K562 (cell line): ENCODE data around the gene TCF4. TPM values are rescaled to one million over a fixed set of nuclear protein-coding genes. Genes with fewer than 3 reads are reported as not detected.
A peak's percentile ranks its signal among the peaks of the same experiment; 100 is the strongest.

Experiments
- ATAC-seq: fragments of 200-7000 bp; cut with Tn5 transposase; 3 replicates; pipeline ENCODE4 v1.9.1; 2020; ENCODE audit warnings: moderate library complexity
- BruUV-seq: library from RNA; stranded (reverse); fragments of 400-500 nt; replicated peaks from 2 replicates; lab custom pipeline; 2021; lab: Mats Ljungman, UMichigan
- CTCF ChIA-PET: fragments of 300-600 bp; formaldehyde crosslinking; extraction: SDS; loops from one replicate; lab custom pipeline; 2021; ENCODE audit warnings: low intra/inter-chr PET ratio; lab: Yijun Ruan, JAX
- POLR2A ChIA-PET: fragments of 300-600, 350-650 bp; sonication (Branson Sonifier 250); formaldehyde crosslinking; extraction: SDS; loops from one replicate; lab custom pipeline; 2021; ENCODE audit warnings: antibody characterized with exemption, inconsistent platforms; lab: Yijun Ruan, JAX
- DNase-seq, 4 experiments: peaks; one replicate each; pipeline versions ENCODE4 v3.0.0 to v3.0.0-alpha.2; 2011 to 2018; ENCODE audit warnings: low spot score in 3 of 4, mixed read lengths in 3 of 4; ENCODE audit errors: extremely low read depth in 1 of 4
- FAIRE-seq: peaks from 2 replicates; lab custom pipeline; 2011; peaks lifted over from hg19 to GRCh38; lab: Jason Lieb, UNC
- H2AFZ ChIP-seq: 2 replicates; pipeline ENCODE4 v1.6.0; 2011; ENCODE audit warnings: low read depth, low read length, control low read depth, inconsistent platforms
- H3K27ac ChIP-seq: fragments of 200-600 bp; 3 replicates; pipeline ENCODE4 v1.8.0; 2011; ENCODE audit warnings: low read depth, mild to moderate bottlenecking, control low read depth, inconsistent platforms, low read length, moderate library complexity, mixed read lengths; ENCODE audit errors: extremely low read depth
- H3K27me3 ChIP-seq, 2 experiments: fragments of 300-600 bp in 1 of 2; 2 replicates in 1 of 2; 3 replicates in 1 of 2; pipeline versions ENCODE4 v1.6.0 to v1.8.0; 2011; ENCODE audit warnings: inconsistent platforms in 2 of 2, low read length in 2 of 2, mild to moderate bottlenecking in 1 of 2, mixed read lengths in 1 of 2, moderate library complexity in 1 of 2; ENCODE audit not compliant: control insufficient read depth in 2 of 2, insufficient read depth in 2 of 2
- H3K36me3 ChIP-seq: fragments of 300-600 bp; 3 replicates; pipeline ENCODE4 v1.8.0; 2011; ENCODE audit warnings: mild to moderate bottlenecking, low read length, inconsistent platforms; ENCODE audit not compliant: control insufficient read depth, insufficient read depth
- H3K4me1 ChIP-seq, 2 experiments: fragments of 200-600 bp in 1 of 2; replicated peaks in 1 of 2; 2 replicates in 1 of 2; 3 replicates in 1 of 2; pipeline versions ENCODE4 v1.5.1 to v1.8.0; 2011; ENCODE audit warnings: inconsistent platforms in 2 of 2, low read length in 2 of 2, mild to moderate bottlenecking in 1 of 2, mixed read lengths in 1 of 2, moderate library complexity in 1 of 2; ENCODE audit not compliant: control insufficient read depth in 2 of 2, insufficient read depth in 2 of 2
- H3K4me2 ChIP-seq: 2 replicates; pipeline ENCODE4 v1.6.1; 2011; ENCODE audit warnings: low read length, control low read depth, inconsistent platforms, mixed read lengths; ENCODE audit not compliant: insufficient read depth
- H3K4me3 ChIP-seq: fragments of 200-600 bp; sonication (generic), shearing (Covaris generic); 2 replicates; pipeline ENCODE4 v1.5.1; 2016; ENCODE audit warnings: control low read depth, inconsistent platforms
- H3K79me2 ChIP-seq: fragments of 200-600 bp; 3 replicates; pipeline ENCODE4 v1.8.0; 2011; ENCODE audit warnings: low read length, inconsistent platforms; ENCODE audit not compliant: control insufficient read depth, insufficient read depth
- H3K9ac ChIP-seq, 2 experiments: 2 replicates each; pipeline versions ENCODE4 v1.6.0 to v1.6.1; 2011; ENCODE audit warnings: low read depth in 2 of 2, low read length in 2 of 2, control low read depth in 1 of 2, inconsistent platforms in 1 of 2, mild to moderate bottlenecking in 1 of 2, mixed read lengths in 1 of 2; ENCODE audit not compliant: insufficient read depth in 1 of 2
- H3K9me1 ChIP-seq: one replicate; pipeline ENCODE4 v1.6.0; 2011; ENCODE audit warnings: inconsistent platforms, mild to moderate bottlenecking, low read length, moderate library complexity; ENCODE audit not compliant: control insufficient read depth, insufficient read depth
- H3K9me3 ChIP-seq: replicated peaks from 2 replicates; pipeline ENCODE4 v1.5.1; 2011; ENCODE audit warnings: low read depth, low read length, inconsistent platforms; ENCODE audit not compliant: control insufficient read depth, insufficient read depth
- H4K20me1 ChIP-seq: replicated peaks from 2 replicates; pipeline ENCODE4 v1.6.1; 2011; ENCODE audit warnings: low read length, inconsistent platforms, mixed read lengths; ENCODE audit not compliant: control insufficient read depth, insufficient read depth
- BACH1 ChIP-seq: fragments of 200-800 bp; sonication (Bioruptor generic); IDR thresholded peaks from 2 replicates; pipeline ENCODE4 v1.6.1; 2016; ENCODE audit warnings: missing genetic modification characterization, missing compliant biosample characterization
- CBX1 ChIP-seq: sonication (generic); IDR thresholded peaks from 2 replicates; pipeline ENCODE4 v1.6.1; 2016; ENCODE audit warnings: antibody characterized with exemption, low read depth, mild to moderate bottlenecking
- FOXJ2 ChIP-seq: fragments of 200-800 bp; sonication (Bioruptor generic); IDR thresholded peaks from 2 replicates; pipeline ENCODE4 v1.6.1; 2016; ENCODE audit warnings: missing genetic modification characterization, missing compliant biosample characterization
- FOXK1 ChIP-seq: sonication (generic); formaldehyde crosslinking; IDR thresholded peaks from 2 replicates; pipeline ENCODE4 v1.8.0; 2022; ENCODE audit warnings: missing genetic modification reagents, mild to moderate bottlenecking, borderline replicate concordance
- NFIC ChIP-seq: fragments of 450-650 bp; IDR thresholded peaks from 2 replicates; pipeline ENCODE4 v1.6.1; 2017; ENCODE audit warnings: mild to moderate bottlenecking, inconsistent platforms
- NFXL1 ChIP-seq: fragments of 450-650 bp; formaldehyde crosslinking; IDR thresholded peaks from 2 replicates; pipeline ENCODE4 v1.4.0; 2021; ENCODE audit warnings: mild to moderate bottlenecking
- NR3C1 ChIP-seq: sonication (generic); formaldehyde crosslinking; IDR thresholded peaks from 2 replicates; pipeline ENCODE4 v1.8.1; 2022; ENCODE audit warnings: missing genetic modification reagents
- NUFIP1 ChIP-seq: fragments of 450-650 bp; IDR thresholded peaks from 2 replicates; pipeline ENCODE4 v1.6.1; 2018; ENCODE audit not compliant: partially characterized antibody
- PTRF ChIP-seq: fragments of 450-650 bp; IDR thresholded peaks from 2 replicates; pipeline ENCODE4 v1.6.1; 2016; ENCODE audit warnings: mild to moderate bottlenecking, missing genetic modification characterization, missing compliant biosample characterization
- RFX5 ChIP-seq: IDR thresholded peaks from 2 replicates; pipeline ENCODE4 v1.6.1; 2011; ENCODE audit warnings: low read depth, mild to moderate bottlenecking, improper control_type of control experiment, low read length
- STAT5A ChIP-seq: IDR thresholded peaks from 2 replicates; pipeline ENCODE4 v1.6.1; 2012; ENCODE audit warnings: low read length, inconsistent platforms, borderline replicate concordance
- TBP ChIP-seq: optimal IDR thresholded peaks from 2 replicates; pipeline ENCODE3; 2011; ENCODE audit warnings: low read depth, low read length, improper control_type of control experiment
- YY1 ChIP-seq, 3 experiments: IDR thresholded peaks; 2 replicates each; pipeline ENCODE4 v1.6.1; 2011; ENCODE audit warnings: low read length in 2 of 3, mild to moderate bottlenecking in 2 of 3, moderate library complexity in 2 of 3, borderline replicate concordance in 1 of 3, control low read depth in 1 of 3, low read depth in 1 of 3; ENCODE audit not compliant: insufficient read depth in 3 of 3, insufficient replicate concordance in 2 of 3, control insufficient read depth in 1 of 3, insufficient read length in 1 of 3; ENCODE audit errors: extremely low read depth in 1 of 3
- ZC3H8 ChIP-seq: fragments of 450-650 bp; IDR thresholded peaks from 2 replicates; pipeline ENCODE4 v1.6.1; 2017
- ZFP1 ChIP-seq: fragments of 450-650 bp; formaldehyde crosslinking; IDR thresholded peaks from 2 replicates; pipeline ENCODE4 v1.4.0; 2020; ENCODE audit warnings: mild to moderate bottlenecking, mixed read lengths
- ZNF695 ChIP-seq: fragments of 450-650 bp; formaldehyde crosslinking; IDR thresholded peaks from 2 replicates; pipeline ENCODE4 v1.4.0; 2020; ENCODE audit warnings: mild to moderate bottlenecking, moderate library complexity
- ZZZ3 ChIP-seq: fragments of 450-650 bp; IDR thresholded peaks from 2 replicates; pipeline ENCODE4 v1.6.1; 2016; ENCODE audit warnings: antibody characterized with exemption, mild to moderate bottlenecking, moderate library complexity
- WGBS: fragments of 100-300 bp; shearing (Covaris generic); methylation state at CpG from one replicate; pipeline ENCODE4 v1.1.6; 2016; ENCODE audit warnings: low coverage, mixed read lengths; ENCODE audit not compliant: insufficient coverage; ENCODE audit errors: missing lambda C conversion rate; 5-methylcytosine and 5-hydroxymethylcytosine counted together
- in situ Hi-C: fragments of 300-500 bp; cut with MboI; formaldehyde crosslinking; loops from 4 replicates; pipeline ENCODE4 v1.15.0; 2018; ENCODE audit warnings: inconsistent platforms, mixed read lengths
- intact Hi-C: fragments of 100-400 bp; cut with micrococcal nuclease; formaldehyde crosslinking; loops from 2 replicates; pipeline ENCODE4 v1.14.2; 2022
- polyA plus RNA-seq, 8 experiments: library from polyadenylated mRNA; depleted of rRNA in 4 of 8; stranded (reverse) in 5 of 8; unstranded in 3 of 8; fragments of >200 nt; fragmentation: Nextera tagmentation in 2 of 8; fragmentation: Illumina TruSeq in 1 of 8; extraction: Ambion mirVana in 2 of 8; extraction: Trizol in 1 of 8; gene quantifications; 2 replicates each; pipeline versions ENCODE4 v1.2.1 to v1.2.3, GENCODE V29; 2011 to 2014; ENCODE audit warnings: inconsistent platforms in 1 of 8, missing spikeins in 1 of 8
- total RNA-seq, 7 experiments: library from RNA; depleted of rRNA in 6 of 7; stranded (reverse); fragments of >200 nt in 6 of 7; fragmentation: Illumina TruSeq in 2 of 7; extraction: Trizol in 2 of 7; gene quantifications; 2 replicates each; pipeline versions ENCODE4 v1.2.1 to v1.2.3, GENCODE V29; 2011 to 2021; ENCODE audit warnings: low replicate concordance in 1 of 7
- TF ChIP-seq, protein P1 (sequence below): sonication (generic); formaldehyde crosslinking; IDR thresholded peaks from 2 replicates; pipeline ENCODE4 v1.8.1; 2023; ENCODE audit warnings: mild to moderate bottlenecking, missing genetic modification reagents
- TF ChIP-seq, protein P2 (sequence below), 2 experiments: fragments of 450-650 bp in 1 of 2; sonication (generic) in 1 of 2; formaldehyde crosslinking; conservative IDR thresholded peaks; 2 replicates each; pipeline versions ENCODE4 v1.4.0 to v1.8.1; 2020 to 2022; ENCODE audit warnings: mild to moderate bottlenecking in 1 of 2, missing genetic modification reagents in 1 of 2
- TF ChIP-seq, protein P3 (sequence below): sonication (generic); formaldehyde crosslinking; IDR thresholded peaks from 2 replicates; pipeline ENCODE4 v1.8.1; 2023; ENCODE audit warnings: mild to moderate bottlenecking, missing genetic modification reagents

TCF4 gene
- total and polyA plus RNA-seq, 9 of the 15 experiments (the other 6 are each of a cell fraction or from before 2014, with no cell fraction given): 4.8 to 24.7 (median 15.2) TPM

DNA sequence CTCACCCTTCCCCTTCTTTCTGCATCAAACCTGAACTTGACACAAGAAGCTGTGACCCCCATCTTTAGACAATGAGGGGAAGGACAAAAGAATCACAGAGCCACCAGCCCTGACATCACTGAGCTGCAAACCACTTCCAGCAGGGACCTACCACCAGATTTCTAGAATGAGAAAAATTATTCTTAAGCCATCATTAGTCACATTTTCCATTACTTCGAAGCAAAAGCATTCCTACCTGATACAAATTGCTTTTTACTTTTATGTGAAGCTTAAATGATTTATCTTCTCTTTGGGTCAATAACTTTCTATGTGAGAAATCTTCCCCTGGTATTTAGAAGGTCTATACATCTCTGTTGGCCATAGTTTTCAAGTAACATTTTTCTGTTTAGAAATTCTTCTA, 134.8 kb downstream of the TCF4 start (continued):
- TF ChIP-seq RFX5 (no peak), ZNF695 (CRISPR knock-in tag) (no peak), BACH1 (tag) (no peak), STAT5A (no peak), ZZZ3 (no peak), ZC3H8 (no peak), FOXJ2 (tag) (no peak), NR3C1 (no peak), TBP (no peak)

DNA sequence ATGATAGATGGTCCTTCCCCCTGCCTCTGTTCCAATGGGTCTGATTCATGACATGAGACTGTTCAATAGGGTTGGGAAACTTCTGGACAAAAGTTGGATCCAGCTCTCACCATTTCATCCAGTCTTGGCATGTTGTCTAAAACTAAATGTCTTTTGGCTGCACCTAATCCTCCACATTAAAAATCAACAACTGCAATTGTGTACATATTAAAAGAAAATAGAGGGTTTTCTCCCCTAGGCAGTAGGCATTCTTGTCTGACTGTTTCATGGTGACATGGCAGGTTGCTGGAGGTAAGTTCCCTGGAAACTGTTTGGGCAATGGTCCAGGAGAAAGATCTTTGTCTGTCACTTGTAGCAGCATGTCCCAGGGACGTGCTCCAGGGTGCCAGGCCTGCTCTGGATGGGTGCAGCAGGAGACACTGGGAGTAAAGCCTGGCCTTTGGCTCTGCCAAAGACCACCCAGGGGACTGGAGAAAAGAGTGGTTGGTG, 135.8 kb downstream of the TCF4 start:
- no peaks in the 10 kb centered on the region for H3K79me2 ChIP-seq
- no peaks in the 10 kb centered on the region for H3K27me3 ChIP-seq
- in situ Hi-C loops: no loop called here
- intact Hi-C loops: no loop called here
- FAIRE-seq (no peak), ATAC-seq (no peak; the same call in 2 of the 3 replicates), DNase-seq (peak in 1 of 4 experiments; percentile 11)
- H3K27ac ChIP-seq: no peak overlapping the region
- WGBS: 60% methylated on average over 1 of the region's 1 CpG
- no peak overlapping the region for H3K4me3 ChIP-seq
- H4K20me1 ChIP-seq: no peaks in the 10 kb centered on the region
- 0 out of 4 replicates have a peak overlapping the region, but pooled peaks of 1 of the 2 experiments have one; percentile 74 for H3K9ac ChIP-seq
- POLR2A ChIA-PET: no interaction called here
- H3K4me1 ChIP-seq: peaks cover 0 to 5% of the 10 kb centered on the region in 2 experiments; a peak in 3 of 5 replicates
- H3K4me2 ChIP-seq: no peak overlapping the region
- CTCF ChIA-PET: no interaction called here
- no TSS peak for BruUV-seq
- H3K9me3 ChIP-seq: no peaks in the 10 kb centered on the region
- no peaks in the 10 kb centered on the region for H3K36me3 ChIP-seq
- no peak overlapping the region for H2AFZ ChIP-seq
- H3K9me1 ChIP-seq: no peaks in the 10 kb centered on the region
- TF ChIP-seq CBX1 (no peak), NFXL1 (CRISPR knock-in tag) (no peak), FOXK1 (no peak), NUFIP1 (no peak), PTRF (tag) (no peak), NFIC (peak; percentile 39), ZFP1 (no peak), YY1 (IDR thresholded peaks at IDR 0.05; ENCODE audit: borderline replicate concordance in 1 of 3, control insufficient read depth in 1 of 3, extremely low read depth in 1 of 3, insufficient read depth in 3 of 3, insufficient read length in 1 of 3, insufficient replicate concordance in 2 of 3, low read depth in 1 of 3, low read length in 2 of 3) (no peak)
- TF ChIP-seq, protein P1, sequence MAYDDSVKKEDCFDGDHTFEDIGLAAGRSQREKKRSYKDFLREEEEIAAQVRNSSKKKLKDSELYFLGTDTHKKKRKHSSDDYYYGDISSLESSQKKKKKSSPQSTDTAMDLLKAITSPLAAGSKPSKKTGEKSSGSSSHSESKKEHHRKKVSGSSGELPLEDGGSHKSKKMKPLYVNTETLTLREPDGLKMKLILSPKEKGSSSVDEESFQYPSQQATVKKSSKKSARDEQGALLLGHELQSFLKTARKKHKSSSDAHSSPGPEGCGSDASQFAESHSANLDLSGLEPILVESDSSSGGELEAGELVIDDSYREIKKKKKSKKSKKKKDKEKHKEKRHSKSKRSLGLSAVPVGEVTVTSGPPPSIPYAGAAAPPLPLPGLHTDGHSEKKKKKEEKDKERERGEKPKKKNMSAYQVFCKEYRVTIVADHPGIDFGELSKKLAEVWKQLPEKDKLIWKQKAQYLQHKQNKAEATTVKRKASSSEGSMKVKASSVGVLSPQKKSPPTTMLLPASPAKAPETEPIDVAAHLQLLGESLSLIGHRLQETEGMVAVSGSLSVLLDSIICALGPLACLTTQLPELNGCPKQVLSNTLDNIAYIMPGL (CRISPR knock-in tag): no peak
- TF ChIP-seq, protein P2, sequence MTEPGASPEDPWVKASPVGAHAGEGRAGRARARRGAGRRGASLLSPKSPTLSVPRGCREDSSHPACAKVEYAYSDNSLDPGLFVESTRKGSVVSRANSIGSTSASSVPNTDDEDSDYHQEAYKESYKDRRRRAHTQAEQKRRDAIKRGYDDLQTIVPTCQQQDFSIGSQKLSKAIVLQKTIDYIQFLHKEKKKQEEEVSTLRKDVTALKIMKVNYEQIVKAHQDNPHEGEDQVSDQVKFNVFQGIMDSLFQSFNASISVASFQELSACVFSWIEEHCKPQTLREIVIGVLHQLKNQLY (CRISPR knock-in tag; conservative IDR thresholded peaks at IDR 0.05): no peak
- TF ChIP-seq, protein P3, sequence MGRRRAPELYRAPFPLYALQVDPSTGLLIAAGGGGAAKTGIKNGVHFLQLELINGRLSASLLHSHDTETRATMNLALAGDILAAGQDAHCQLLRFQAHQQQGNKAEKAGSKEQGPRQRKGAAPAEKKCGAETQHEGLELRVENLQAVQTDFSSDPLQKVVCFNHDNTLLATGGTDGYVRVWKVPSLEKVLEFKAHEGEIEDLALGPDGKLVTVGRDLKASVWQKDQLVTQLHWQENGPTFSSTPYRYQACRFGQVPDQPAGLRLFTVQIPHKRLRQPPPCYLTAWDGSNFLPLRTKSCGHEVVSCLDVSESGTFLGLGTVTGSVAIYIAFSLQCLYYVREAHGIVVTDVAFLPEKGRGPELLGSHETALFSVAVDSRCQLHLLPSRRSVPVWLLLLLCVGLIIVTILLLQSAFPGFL: no peak
